AG09319 (cell line): ENCODE data around the gene DPCD.

Experiments used
- DNase-seq: peaks from one replicate; pipeline ENCODE4 v3.0.0-alpha.2; 2010; ENCODE audit warnings: low read depth; ENCODE audit errors: extremely low read depth
- TF ChIP-seq, protein P1 (sequence below): IDR thresholded peaks from 2 replicates; pipeline ENCODE4 v1.5.1; 2011; ENCODE audit warnings: low read depth, mild to moderate bottlenecking, inconsistent platforms, low read length, moderate library complexity

DPCD gene

DNA sequence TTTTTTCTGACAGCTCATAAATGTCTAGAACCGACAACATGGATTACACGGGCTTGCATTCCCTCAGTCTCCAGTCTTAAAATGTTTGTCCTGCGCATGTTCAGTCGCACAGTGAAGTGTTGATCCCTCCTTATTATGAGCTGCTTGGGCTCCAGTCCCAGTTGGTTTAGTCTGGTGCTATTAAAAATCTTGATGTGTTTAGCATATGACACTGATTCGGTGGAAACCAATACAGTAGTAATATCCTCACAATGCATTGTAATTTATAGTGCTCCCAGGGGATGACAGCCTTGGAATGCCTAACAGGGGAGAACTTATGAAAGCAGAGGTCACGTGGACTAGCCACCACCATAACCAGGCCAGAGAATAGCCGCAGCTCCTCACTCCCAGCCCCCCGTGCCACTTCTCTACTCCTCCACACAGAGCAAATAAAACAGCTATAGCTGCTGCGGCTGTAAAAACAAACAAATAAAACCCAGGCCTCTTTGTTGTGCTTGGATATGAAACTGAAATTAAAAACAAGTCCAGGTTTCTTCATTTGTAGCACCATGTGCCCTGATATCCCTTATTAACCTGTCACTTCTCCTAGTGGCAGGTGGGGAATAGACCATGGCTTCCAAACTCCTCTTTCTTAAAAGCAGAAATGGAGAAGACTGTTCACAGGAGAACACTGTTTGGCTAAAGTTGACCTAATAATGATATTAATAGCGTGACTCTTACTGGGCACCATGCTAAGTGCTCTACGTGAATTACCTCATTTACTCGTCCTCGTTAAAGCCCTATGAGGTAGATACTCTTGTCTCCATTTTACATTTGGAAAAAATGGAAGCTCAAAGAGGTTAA lies 7.7 kb downstream of the DPCD start:
- DNase-seq, result no peak
- TF ChIP-seq, protein P1, sequence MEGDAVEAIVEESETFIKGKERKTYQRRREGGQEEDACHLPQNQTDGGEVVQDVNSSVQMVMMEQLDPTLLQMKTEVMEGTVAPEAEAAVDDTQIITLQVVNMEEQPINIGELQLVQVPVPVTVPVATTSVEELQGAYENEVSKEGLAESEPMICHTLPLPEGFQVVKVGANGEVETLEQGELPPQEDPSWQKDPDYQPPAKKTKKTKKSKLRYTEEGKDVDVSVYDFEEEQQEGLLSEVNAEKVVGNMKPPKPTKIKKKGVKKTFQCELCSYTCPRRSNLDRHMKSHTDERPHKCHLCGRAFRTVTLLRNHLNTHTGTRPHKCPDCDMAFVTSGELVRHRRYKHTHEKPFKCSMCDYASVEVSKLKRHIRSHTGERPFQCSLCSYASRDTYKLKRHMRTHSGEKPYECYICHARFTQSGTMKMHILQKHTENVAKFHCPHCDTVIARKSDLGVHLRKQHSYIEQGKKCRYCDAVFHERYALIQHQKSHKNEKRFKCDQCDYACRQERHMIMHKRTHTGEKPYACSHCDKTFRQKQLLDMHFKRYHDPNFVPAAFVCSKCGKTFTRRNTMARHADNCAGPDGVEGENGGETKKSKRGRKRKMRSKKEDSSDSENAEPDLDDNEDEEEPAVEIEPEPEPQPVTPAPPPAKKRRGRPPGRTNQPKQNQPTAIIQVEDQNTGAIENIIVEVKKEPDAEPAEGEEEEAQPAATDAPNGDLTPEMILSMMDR, result no peak

DNA sequence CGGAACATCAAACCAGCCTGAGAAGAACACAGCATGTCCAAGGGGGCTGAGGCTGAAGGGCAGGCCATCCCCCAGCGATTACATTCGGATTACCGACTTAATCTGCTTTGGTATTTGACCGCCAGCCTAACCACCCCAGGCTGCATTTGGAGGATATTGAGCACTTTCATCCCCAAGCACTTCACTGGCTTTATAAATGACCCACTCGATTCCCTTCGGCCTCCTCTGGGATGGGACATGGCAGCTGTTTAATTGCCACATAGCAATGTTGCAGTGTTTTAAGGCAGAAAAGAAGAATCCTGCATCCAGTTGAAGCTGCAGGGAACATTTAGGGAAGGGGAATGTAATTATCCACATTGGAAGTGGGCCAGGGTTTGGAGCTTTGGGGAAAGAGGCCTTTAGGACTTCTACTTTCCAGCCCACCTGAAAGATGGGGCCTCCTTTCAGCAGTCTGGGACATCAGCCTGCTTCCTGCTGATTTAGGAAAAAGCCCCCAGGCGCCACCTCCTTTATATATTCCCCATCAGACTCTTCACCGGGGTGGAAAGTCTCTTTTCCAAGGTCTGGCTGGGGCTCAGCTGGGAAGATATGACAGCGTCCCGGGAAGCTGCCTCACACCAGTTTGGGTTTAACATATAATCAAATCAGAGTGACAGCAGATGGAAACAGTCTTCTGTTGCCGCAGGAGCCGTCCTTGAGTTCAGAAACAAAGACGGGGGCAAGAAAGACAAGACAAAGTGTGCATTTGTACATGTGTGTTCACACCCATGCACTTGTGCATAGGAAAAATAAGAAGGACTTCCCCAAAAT lies 9.2 kb downstream of the DPCD start:
- no peak for DNase-seq

DNA sequence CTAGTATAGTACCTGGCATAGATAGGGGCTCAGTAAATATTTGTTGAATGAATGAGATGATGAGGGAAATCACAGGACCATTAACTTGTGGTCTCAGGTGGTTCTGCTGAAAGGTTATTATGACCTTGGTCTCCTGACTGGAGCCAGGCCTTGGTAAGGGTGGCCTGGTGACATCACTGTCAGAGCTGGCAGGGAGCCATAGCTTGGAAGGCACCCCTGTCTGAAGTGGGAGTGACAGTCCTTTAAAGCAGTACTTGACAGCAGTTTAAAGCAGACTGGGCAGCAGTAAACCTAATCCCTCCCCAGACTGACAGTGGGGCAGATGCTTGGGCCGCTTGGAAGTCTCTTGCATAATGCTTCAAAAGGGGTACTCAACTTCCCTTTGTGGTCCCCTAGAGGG lies 13.4 kb downstream of the DPCD start:
- DNase-seq, result no peak
- TF ChIP-seq, protein P1, result no peak

More for the DNA sequence above, 9.2 kb downstream of the DPCD start:
- TF ChIP-seq, protein P1, result no peak

DNA sequence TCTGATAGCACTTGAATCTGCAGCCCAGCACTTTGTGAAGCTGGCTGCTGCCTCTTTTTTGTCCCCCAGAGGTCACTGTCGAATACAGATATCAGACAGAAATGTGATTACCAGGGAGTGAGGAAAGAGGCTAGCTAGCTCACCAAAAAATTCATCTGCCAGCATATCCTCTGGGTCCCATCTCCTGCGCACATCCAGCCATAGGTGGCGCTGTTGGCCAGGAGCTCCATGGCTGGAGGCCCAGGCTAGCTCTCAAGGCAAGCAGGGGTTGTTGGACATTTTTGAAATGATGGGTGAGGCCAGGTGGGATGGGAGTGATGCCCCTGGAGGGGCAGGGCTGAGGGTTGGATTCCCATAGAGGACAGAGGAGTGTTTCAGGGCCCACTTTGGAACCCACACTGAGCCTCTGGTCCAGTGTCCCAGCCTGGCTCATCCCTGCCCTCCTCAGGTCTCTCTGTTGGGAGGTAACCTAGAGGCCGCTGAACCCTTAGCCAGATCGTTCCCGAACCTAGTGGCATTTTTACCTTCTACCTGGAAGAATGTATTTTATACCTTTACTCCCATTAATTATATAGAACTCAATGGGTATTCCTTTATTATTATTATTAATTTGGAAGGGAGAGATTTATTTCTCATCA lies 14.8 kb downstream of the DPCD start:
- TF ChIP-seq, protein P1, result peak; percentile 94
- DNase-seq, result peak; percentile 20

DNA sequence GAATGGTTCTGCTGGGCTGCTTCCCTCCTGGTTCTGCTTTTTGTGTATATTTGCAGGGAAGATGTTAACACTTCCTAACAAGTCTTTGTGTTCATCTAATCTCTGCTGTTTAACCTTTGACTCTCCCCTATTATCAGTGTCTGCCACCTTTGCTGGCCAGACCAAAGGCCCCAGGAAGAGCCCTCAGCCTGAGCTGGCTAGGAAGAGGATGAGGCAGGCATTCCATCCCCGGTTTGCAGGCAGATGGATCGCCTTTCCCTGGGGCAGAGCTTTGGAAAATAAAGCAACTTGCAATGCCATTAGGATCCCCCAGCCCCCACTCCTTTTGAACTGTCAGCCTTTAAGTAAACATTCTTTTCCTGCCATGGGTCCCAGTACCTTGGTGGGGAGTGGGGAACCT lies 19.0 kb downstream of the DPCD start:
- no peak for DNase-seq

DNA sequence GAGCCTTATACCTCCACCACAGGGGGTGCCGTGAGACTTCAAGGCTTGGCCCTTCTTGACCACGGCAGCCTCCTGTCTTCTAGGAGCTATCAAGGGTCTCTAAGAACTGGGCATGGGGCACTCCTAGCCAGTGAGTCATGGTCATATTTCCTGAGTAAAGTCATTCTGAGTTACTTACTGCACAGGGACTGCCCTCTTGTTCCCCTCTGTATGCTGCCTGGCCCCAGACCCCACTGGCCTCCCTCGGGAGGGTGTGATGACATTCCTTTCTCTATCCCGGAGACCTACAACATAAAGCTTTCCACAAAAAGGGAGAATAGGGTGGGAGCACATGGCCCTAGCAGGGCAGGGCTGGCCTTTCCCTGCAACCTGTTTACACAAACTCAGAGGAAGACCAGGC lies 21.4 kb downstream of the DPCD start:
- TF ChIP-seq, protein P1, result no peak
- DNase-seq, result no peak

More for the DNA sequence above, 19.0 kb downstream of the DPCD start:
- TF ChIP-seq, protein P1, result no peak
